Measurements from ENCODE around the gene FAM20C.

The FAM20C gene

GRCh38 chr7:154096-154799, 38.1 kb upstream of the FAM20C start:
- Histone ChIP-seq H3K4me3 (IDR thresholded peaks at IDR 0.05; ENCODE audit: insufficient read depth, low read depth, low read length) (no peak overlapping the region), H3K4me2 (no peak overlapping the region), H3K4me1 (ENCODE audit: low read depth, poor library complexity, severe bottlenecking) (no peaks in the 10 kb centered on the region), H3K79me2 (ENCODE audit: insufficient read depth, low read depth) (no peaks in the 10 kb centered on the region), H3K9ac (no peak overlapping the region), H2AFZ (ENCODE audit: low read depth) (no peak overlapping the region), H4K20me1 (ENCODE audit: insufficient read depth) (no peaks in the 10 kb centered on the region), H3K27ac (no peak overlapping the region), H3K36me3 (ENCODE audit: insufficient read depth) (no peaks in the 10 kb centered on the region), H3K27me3 (ENCODE audit: insufficient read depth, low read depth) (peaks cover 64% of the 10 kb centered on the region; the same call in 1 of the 2 replicates)
- no peak for TF ChIP-seq CTCF (conservative IDR thresholded peaks at IDR 0.05; ENCODE audit: low read depth, low read length)

GRCh38 chr7:155469-155900, 36.9 kb upstream of the FAM20C start:
- Histone ChIP-seq H3K4me3 (IDR thresholded peaks at IDR 0.05; ENCODE audit: insufficient read depth, low read depth, low read length) (no peak overlapping the region), H3K9ac (no peak overlapping the region), H3K79me2 (ENCODE audit: insufficient read depth, low read depth) (no peaks in the 10 kb centered on the region), H3K4me1 (ENCODE audit: low read depth, poor library complexity, severe bottlenecking) (no peaks in the 10 kb centered on the region), H2AFZ (ENCODE audit: low read depth) (no peak overlapping the region), H3K4me2 (no peak overlapping the region), H3K36me3 (ENCODE audit: insufficient read depth) (no peaks in the 10 kb centered on the region), H3K27me3 (ENCODE audit: insufficient read depth, low read depth) (peaks cover 66% of the 10 kb centered on the region; the same call in 1 of the 2 replicates), H3K27ac (no peak overlapping the region), H4K20me1 (ENCODE audit: insufficient read depth) (no peaks in the 10 kb centered on the region)
- TF ChIP-seq CTCF (conservative IDR thresholded peaks at IDR 0.05; ENCODE audit: low read depth, low read length), result no peak

- Histone ChIP-seq H3K4me1 (ENCODE audit: low read depth, poor library complexity, severe bottlenecking) (no peaks in the 10 kb centered on the region), H2AFZ (ENCODE audit: low read depth) (no peak overlapping the region), H3K4me3 (IDR thresholded peaks at IDR 0.05; ENCODE audit: insufficient read depth, low read depth, low read length) (no peak overlapping the region), H4K20me1 (ENCODE audit: insufficient read depth) (no peaks in the 10 kb centered on the region), H3K36me3 (ENCODE audit: insufficient read depth) (no peaks in the 10 kb centered on the region), H3K9ac (no peak overlapping the region), H3K27ac (no peak overlapping the region), H3K27me3 (ENCODE audit: insufficient read depth, low read depth) (peaks cover 68% of the 10 kb centered on the region; the same call in 1 of the 2 replicates), H3K79me2 (ENCODE audit: insufficient read depth, low read depth) (no peaks in the 10 kb centered on the region), H3K4me2 (no peak overlapping the region)
- TF ChIP-seq CTCF (conservative IDR thresholded peaks at IDR 0.05; ENCODE audit: low read depth, low read length), result no peak
Observed at GRCh38 chr7:156111-157007, 36.0 kb upstream of the FAM20C start.

- H3K36me3 ChIP-seq (ENCODE audit: insufficient read depth), result no peaks in the 10 kb centered on the region
- no peaks in the 10 kb centered on the region for H3K4me1 ChIP-seq (ENCODE audit: low read depth, poor library complexity, severe bottlenecking)
- TF ChIP-seq CTCF (conservative IDR thresholded peaks at IDR 0.05; ENCODE audit: low read depth, low read length), result no peak
- H2AFZ ChIP-seq (ENCODE audit: low read depth), result no peak overlapping the region
- no peak overlapping the region for H3K4me2 ChIP-seq
- no peak overlapping the region for H3K27ac ChIP-seq
- no peaks in the 10 kb centered on the region for H4K20me1 ChIP-seq (ENCODE audit: insufficient read depth)
- H3K9ac ChIP-seq, result no peak overlapping the region
- peaks cover 73% of the 10 kb centered on the region; the same call in 1 of the 2 replicates for H3K27me3 ChIP-seq (ENCODE audit: insufficient read depth, low read depth)
- H3K4me3 ChIP-seq (IDR thresholded peaks at IDR 0.05; ENCODE audit: insufficient read depth, low read depth, low read length), result no peak overlapping the region
- no peaks in the 10 kb centered on the region for H3K79me2 ChIP-seq (ENCODE audit: insufficient read depth, low read depth)
Observed at GRCh38 chr7:157008-157310, 35.4 kb upstream of the FAM20C start.

Measured in KMS-11 (cell line).